ENCODE results near the gene LY6G6F. TPM values are rescaled to one million over a fixed set of nuclear protein-coding genes. Genes with fewer than 3 reads are reported as not detected.

Gene LY6G6F
- total RNA-seq, 1 donor from 2014 or later = not detected

GRCh38 chr6:31717499-31718222, 11.0 kb downstream of the LY6G6F start:
- no peak for TF ChIP-seq CTCF (IDR thresholded peaks at IDR 0.05)
- H3K4me1 Mint-ChIP-seq (ENCODE audit: unreplicated experiment) = peaks cover 6% of the 10 kb centered on the region
- no peak overlapping the region for H3K4me3 Mint-ChIP-seq (ENCODE audit: unreplicated experiment)
- H3K36me3 Mint-ChIP-seq (ENCODE audit: unreplicated experiment) = no peaks in the 10 kb centered on the region
- DNase-seq (ENCODE audit: extremely low spot score, unreplicated experiment) = no peak
- no peaks in the 10 kb centered on the region for H3K9me3 Mint-ChIP-seq (ENCODE audit: unreplicated experiment)
- H3K27me3 Mint-ChIP-seq (ENCODE audit: unreplicated experiment) = peaks cover 6% of the 10 kb centered on the region
- H3K27ac Mint-ChIP-seq (ENCODE audit: unreplicated experiment) = no peak overlapping the region

GRCh38 chr6:31718265-31718664, 11.6 kb downstream of the LY6G6F start:
- H3K4me3 Mint-ChIP-seq (ENCODE audit: unreplicated experiment) = no peak overlapping the region

GRCh38 chr6:31719001-31719400, 12.3 kb downstream of the LY6G6F start:
- H3K27ac Mint-ChIP-seq (ENCODE audit: unreplicated experiment) = no peak overlapping the region
- H3K4me3 Mint-ChIP-seq (ENCODE audit: unreplicated experiment) = no peak overlapping the region
- no peaks in the 10 kb centered on the region for H3K9me3 Mint-ChIP-seq (ENCODE audit: unreplicated experiment)
- peaks cover 4% of the 10 kb centered on the region for H3K27me3 Mint-ChIP-seq (ENCODE audit: unreplicated experiment)
- peaks cover 4% of the 10 kb centered on the region for H3K4me1 Mint-ChIP-seq (ENCODE audit: unreplicated experiment)
- H3K36me3 Mint-ChIP-seq (ENCODE audit: unreplicated experiment) = no peaks in the 10 kb centered on the region
- no peak for DNase-seq (ENCODE audit: extremely low spot score, unreplicated experiment)
- no peak for TF ChIP-seq CTCF (IDR thresholded peaks at IDR 0.05)

More at GRCh38 chr6:31718265-31718664, 11.6 kb downstream of the LY6G6F start:
- no peak for TF ChIP-seq CTCF (IDR thresholded peaks at IDR 0.05)
- H3K27me3 Mint-ChIP-seq (ENCODE audit: unreplicated experiment) = peaks cover 5% of the 10 kb centered on the region
- no peak overlapping the region for H3K27ac Mint-ChIP-seq (ENCODE audit: unreplicated experiment)
- peaks cover 6% of the 10 kb centered on the region for H3K4me1 Mint-ChIP-seq (ENCODE audit: unreplicated experiment)
- no peaks in the 10 kb centered on the region for H3K36me3 Mint-ChIP-seq (ENCODE audit: unreplicated experiment)
- H3K9me3 Mint-ChIP-seq (ENCODE audit: unreplicated experiment) = no peaks in the 10 kb centered on the region
- DNase-seq (ENCODE audit: extremely low spot score, unreplicated experiment) = no peak

- no peak overlapping the region for H3K27ac Mint-ChIP-seq (ENCODE audit: unreplicated experiment)
- DNase-seq (ENCODE audit: extremely low spot score, unreplicated experiment) = no peak
- no peak for TF ChIP-seq CTCF (IDR thresholded peaks at IDR 0.05)
- H3K36me3 Mint-ChIP-seq (ENCODE audit: unreplicated experiment) = peaks cover 2% of the 10 kb centered on the region
- H3K4me3 Mint-ChIP-seq (ENCODE audit: unreplicated experiment) = no peak overlapping the region
- H3K27me3 Mint-ChIP-seq (ENCODE audit: unreplicated experiment) = no peaks in the 10 kb centered on the region
- H3K9me3 Mint-ChIP-seq (ENCODE audit: unreplicated experiment) = no peaks in the 10 kb centered on the region
- no peaks in the 10 kb centered on the region for H3K4me1 Mint-ChIP-seq (ENCODE audit: unreplicated experiment)
Observed at GRCh38 chr6:31720196-31720770, 13.6 kb downstream of the LY6G6F start.

GRCh38 chr6:31721351-31722020, 14.8 kb downstream of the LY6G6F start, which contains the start of gene LY6G6C:
LY6G6C (minus strand) TSS chr6:31721746; CDS start chr6:31721679, 67 bp downstream.
- H3K36me3 Mint-ChIP-seq (ENCODE audit: unreplicated experiment) = peaks cover 10% of the 10 kb centered on the region
- DNase-seq (ENCODE audit: extremely low spot score, unreplicated experiment) = no peak
- no peak within 1 kb of the TSS for H3K27ac Mint-ChIP-seq (ENCODE audit: unreplicated experiment)
- H3K27me3 Mint-ChIP-seq (ENCODE audit: unreplicated experiment) = no peaks in the 10 kb centered on the region
- TF ChIP-seq CTCF (IDR thresholded peaks at IDR 0.05) = no peak
- no peaks in the 10 kb centered on the region for H3K9me3 Mint-ChIP-seq (ENCODE audit: unreplicated experiment)
- H3K4me1 Mint-ChIP-seq (ENCODE audit: unreplicated experiment) = no peaks in the 10 kb centered on the region
- H3K4me3 Mint-ChIP-seq (ENCODE audit: unreplicated experiment) = no peak within 1 kb of the TSS
